Skeletal muscle tissue (tissue), 4 donors: ENCODE measurements around the gene PADI6. TPM values are rescaled to one million over a fixed set of nuclear protein-coding genes. Genes with fewer than 3 reads are reported as not detected.

ENCODE experiments used
- H3K27ac ChIP-seq: one replicate; pipeline ENCODE4 v1.7.0; 2013; ENCODE audit warnings: mild to moderate bottlenecking, low read depth, low read length, inconsistent platforms
- H3K27me3 ChIP-seq, 3 donors: one replicate each; pipeline ENCODE4 v1.7.0; 2013; ENCODE audit warnings: low read length in 3 of 3; ENCODE audit not compliant: control insufficient read depth in 3 of 3, insufficient read depth in 3 of 3
- H3K36me3 ChIP-seq, 3 donors: one replicate each; pipeline ENCODE4 v1.7.0; 2013; ENCODE audit warnings: low read length in 3 of 3; ENCODE audit not compliant: control insufficient read depth in 3 of 3, insufficient read depth in 3 of 3
- H3K4me1 ChIP-seq, 3 donors: one replicate each; pipeline ENCODE4 v1.7.0; 2013; ENCODE audit warnings: low read length in 3 of 3, mild to moderate bottlenecking in 3 of 3; ENCODE audit not compliant: control insufficient read depth in 3 of 3, insufficient read depth in 3 of 3
- H3K4me3 ChIP-seq, 3 donors: one replicate each; pipeline ENCODE4 v1.7.0; 2013; ENCODE audit warnings: low read length in 3 of 3
- H3K9ac ChIP-seq, 3 donors: one replicate each; pipeline ENCODE4 v1.7.0; 2013; ENCODE audit warnings: low read length in 3 of 3, mild to moderate bottlenecking in 3 of 3, moderate library complexity in 2 of 3, low read depth in 1 of 3
- H3K9me3 ChIP-seq, 3 donors: one replicate each; pipeline ENCODE4 v1.7.0; 2013; ENCODE audit warnings: low read length in 3 of 3; ENCODE audit not compliant: control insufficient read depth in 3 of 3
- total RNA-seq: library from RNA; depleted of rRNA; stranded (reverse); fragments of >200 nt; gene quantifications from one replicate; pipeline ENCODE4 v1.2.3, GENCODE V29; 2014
- donor health status: Osteomylitis.

PADI6 gene
- total RNA-seq = not detected

DNA sequence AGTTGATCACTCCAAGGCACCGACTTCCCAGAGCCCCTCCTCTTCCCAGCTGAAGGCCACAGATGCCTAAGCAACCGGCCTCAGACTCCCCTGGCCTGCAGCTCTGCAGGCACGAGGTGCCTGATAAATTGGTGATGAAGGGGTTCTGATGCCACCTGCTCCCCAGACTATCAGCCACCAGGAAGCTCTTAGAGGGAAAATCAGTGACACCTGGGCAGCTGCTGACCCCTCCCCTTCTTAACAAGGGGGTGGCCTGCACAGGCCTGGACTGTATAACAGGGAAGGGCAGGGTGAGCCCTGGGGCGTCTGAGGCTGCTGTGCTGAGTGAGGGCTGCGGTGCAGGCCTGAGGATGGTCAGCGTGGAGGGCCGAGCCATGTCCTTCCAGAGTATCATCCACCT is at the start of gene PADI6:
TSS of gene PADI6 (plus strand) at position 301 of the 400 bp plus-strand sequence. CDS start at position 351, 50 bp downstream.
- no peak within 1 kb of the TSS for H3K4me3 ChIP-seq
- H3K36me3 ChIP-seq = no peaks in the 10 kb centered on the region
- no peak within 1 kb of the TSS for H3K9ac ChIP-seq
- H3K27ac ChIP-seq = no peak within 1 kb of the TSS
- no peaks in the 10 kb centered on the region for H3K9me3 ChIP-seq
- H3K4me1 ChIP-seq = no peaks in the 10 kb centered on the region
- H3K27me3 ChIP-seq = peaks cover 5 to 36% (median 31%) of the 10 kb centered on the region in 3 donors

DNA sequence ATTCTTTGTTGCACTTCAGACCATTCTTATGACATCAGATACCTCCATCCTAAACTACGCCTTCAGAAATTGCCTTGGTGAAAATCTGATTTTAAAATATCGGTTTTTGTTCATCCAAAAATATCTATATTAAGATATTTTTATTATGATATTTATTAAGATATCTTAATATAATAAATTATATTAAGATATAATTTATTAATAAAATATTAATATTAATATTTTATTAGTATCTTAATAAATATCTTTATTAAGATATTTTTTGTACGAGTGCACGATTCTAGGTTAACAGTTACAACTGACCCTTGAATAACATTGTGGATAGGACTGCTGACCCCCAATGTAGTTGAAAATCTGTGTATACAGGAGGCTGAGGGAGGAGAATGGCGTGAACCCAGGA is 43.1 kb upstream of the PADI6 start:
- Histone ChIP-seq H3K9ac (no peak overlapping the region), H3K27ac (no peak overlapping the region), H3K9me3 (peaks cover 0 to 5% (median 0%) of the 10 kb centered on the region in 3 donors), H3K27me3 (peaks cover 16 to 25% (median 19%) of the 10 kb centered on the region in 3 donors), H3K4me3 (no peak overlapping the region), H3K4me1 (no peaks in the 10 kb centered on the region), H3K36me3 (no peaks in the 10 kb centered on the region)

DNA sequence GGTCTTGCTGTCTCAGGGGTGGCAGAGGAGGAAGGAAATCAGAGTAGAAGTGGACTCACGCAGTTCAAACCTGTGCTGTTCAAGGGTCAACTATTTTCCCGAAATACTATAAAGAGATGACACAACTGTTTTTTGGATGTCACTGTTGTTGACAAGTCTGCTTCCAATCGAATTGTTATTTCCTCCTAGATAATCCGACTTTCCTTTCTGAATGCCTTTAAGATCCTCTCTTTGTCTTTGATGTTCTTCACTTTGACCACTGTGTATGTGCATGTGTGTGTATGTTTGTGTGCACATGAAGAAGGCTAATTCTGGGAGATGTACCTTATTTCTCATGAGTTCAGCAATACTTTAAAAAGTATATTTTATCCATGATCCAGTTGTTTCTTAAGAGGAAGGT is 42.4 kb upstream of the PADI6 start:
- H3K9ac ChIP-seq = no peak overlapping the region
- H3K36me3 ChIP-seq = no peaks in the 10 kb centered on the region
- H3K4me1 ChIP-seq = no peaks in the 10 kb centered on the region
- peaks cover 0 to 5% (median 0%) of the 10 kb centered on the region in 3 donors for H3K9me3 ChIP-seq
- H3K27ac ChIP-seq = no peak overlapping the region
- peaks cover 16 to 25% (median 19%) of the 10 kb centered on the region in 3 donors for H3K27me3 ChIP-seq
- no peak overlapping the region for H3K4me3 ChIP-seq

DNA sequence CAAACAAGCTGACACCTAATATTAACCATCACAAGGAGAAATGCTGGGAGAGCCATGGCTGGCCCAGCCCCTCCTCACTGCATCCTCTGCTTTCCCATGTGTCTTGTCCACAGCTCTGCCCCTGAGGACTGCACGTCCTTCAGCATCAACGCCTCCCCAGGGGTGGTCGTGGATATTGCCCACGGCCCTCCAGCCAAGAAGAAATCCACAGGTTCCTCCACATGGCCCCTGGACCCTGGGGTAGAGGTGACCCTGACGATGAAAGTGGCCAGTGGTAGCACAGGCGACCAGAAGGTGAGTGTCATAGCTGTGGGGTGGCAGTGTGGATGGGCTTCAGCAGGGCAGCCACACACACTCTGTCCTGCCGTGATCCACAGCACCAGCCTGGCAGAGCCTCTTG is 41.1 kb upstream of the PADI6 start:
- no peaks in the 10 kb centered on the region for H3K36me3 ChIP-seq
- no peak overlapping the region for H3K4me3 ChIP-seq
- peaks cover 0 to 5% (median 0%) of the 10 kb centered on the region in 3 donors for H3K9me3 ChIP-seq
- H3K9ac ChIP-seq = peak overlapping the region in 1 of 3 donors; percentile 32
- no peaks in the 10 kb centered on the region for H3K4me1 ChIP-seq
- H3K27me3 ChIP-seq = peaks cover 16 to 29% (median 24%) of the 10 kb centered on the region in 3 donors
- H3K27ac ChIP-seq = no peak overlapping the region

DNA sequence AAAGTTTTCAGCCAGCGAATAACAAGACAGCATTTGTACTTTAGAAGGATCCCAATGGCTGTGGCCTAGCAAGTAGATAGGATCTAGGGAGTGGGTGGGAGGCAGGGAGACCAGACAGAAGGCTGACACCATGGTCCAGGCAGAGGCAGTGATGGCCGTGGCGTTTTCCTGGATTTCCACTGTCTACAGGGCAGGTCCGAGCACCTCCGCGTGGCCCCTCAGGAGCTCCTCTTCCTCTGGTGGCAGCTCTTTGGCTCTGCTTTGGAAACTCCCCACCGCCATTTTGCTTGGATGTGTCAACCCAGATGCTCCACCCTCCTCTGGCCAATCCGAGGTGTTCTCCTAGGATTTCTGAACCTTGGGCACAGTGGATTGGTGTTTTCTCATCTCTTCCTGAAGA is 38.9 kb upstream of the PADI6 start:
- peaks cover 15 to 30% (median 28%) of the 10 kb centered on the region in 3 donors for H3K27me3 ChIP-seq
- no peaks in the 10 kb centered on the region for H3K4me1 ChIP-seq
- H3K4me3 ChIP-seq = no peak overlapping the region
- H3K9me3 ChIP-seq = peaks cover 0 to 5% (median 0%) of the 10 kb centered on the region in 3 donors
- no peak overlapping the region for H3K27ac ChIP-seq
- no peaks in the 10 kb centered on the region for H3K36me3 ChIP-seq
- no peak overlapping the region for H3K9ac ChIP-seq

DNA sequence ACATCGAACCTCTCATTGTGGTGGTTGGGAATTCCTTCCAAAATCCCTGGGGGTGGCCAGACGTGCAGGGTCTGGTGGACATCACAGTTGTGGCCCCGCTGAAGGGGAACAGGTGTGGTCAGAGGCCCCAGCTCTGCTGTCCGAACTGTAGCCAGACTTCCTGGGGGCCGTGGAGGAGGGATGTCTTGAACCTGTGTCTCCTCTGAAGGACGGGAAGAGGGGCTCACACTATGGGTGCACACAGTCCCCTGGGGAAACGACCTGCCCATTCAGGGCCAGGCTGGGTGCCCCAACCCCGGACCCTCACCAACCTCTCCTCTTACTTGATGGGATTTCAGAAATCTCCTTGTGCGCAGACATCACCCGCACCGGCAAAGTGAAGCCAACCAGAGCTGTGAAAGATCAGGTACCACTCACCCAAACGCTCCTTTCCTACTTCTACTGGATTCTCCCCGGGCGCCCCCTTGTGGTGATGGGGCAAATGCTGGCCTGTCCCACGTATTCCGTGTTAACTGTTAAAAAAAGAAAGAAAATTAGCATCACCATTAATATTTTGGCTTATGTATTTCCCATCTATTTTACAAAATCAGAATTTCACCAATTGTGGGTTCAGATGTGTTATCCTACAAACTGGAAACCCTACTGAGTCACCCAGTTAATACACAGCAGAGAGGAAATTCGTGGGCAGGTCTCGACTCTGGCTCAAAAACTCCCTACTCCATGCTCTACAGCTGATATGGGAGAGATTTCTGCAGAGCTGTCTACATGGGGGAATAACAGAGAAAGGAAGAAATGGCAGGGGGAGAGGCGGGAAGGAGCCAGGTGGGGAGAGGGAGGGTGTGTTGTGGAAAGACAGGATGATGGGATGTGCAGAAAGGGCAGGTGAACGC is 35.9 kb upstream of the PADI6 start:
- no peaks in the 10 kb centered on the region for H3K36me3 ChIP-seq
- no peak overlapping the region for H3K4me3 ChIP-seq
- no peak overlapping the region for H3K9ac ChIP-seq
- no peaks in the 10 kb centered on the region for H3K4me1 ChIP-seq
- no peak overlapping the region for H3K27ac ChIP-seq
- no peaks in the 10 kb centered on the region for H3K9me3 ChIP-seq
- H3K27me3 ChIP-seq = peaks cover 16 to 32% (median 32%) of the 10 kb centered on the region in 3 donors

DNA sequence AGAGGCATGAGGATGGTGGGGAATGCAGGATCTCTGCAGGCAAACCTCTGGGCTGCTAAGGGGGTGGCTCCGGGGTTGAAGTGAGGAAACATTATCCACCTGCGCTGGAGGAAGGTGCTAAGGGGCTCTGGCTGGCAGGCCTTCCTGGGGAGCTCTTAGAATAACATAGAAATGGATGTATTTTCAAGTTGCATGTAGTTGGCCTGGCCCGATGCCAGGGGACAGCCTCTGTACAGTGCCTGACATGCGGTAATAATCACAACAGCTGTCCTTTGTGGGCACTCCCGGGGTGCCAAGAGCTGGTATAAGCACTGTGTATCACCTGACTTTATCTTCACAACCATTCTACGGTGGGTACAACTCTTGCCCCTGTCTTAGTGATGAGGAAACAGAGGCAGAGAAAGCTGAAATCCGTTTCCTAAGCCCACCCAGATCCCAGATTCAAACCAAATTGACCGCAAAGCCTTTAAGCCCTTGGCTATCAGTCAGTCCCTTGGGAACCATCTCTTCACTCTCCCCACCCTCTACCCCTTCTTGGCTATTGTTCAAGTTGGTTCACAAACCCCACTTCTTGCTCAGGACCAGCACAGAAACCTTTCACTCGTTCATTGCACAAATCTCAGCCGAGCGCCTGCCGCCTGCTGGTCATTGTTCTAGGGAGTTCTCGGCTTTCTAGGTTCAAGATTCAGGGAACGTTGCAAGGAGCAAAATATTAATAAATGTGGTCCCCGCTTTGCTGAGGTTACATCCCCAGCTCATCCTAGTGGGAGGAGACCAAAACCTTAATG is 33.1 kb upstream of the PADI6 start:
- Histone ChIP-seq H3K27ac (no peak overlapping the region), H3K27me3 (peaks cover 6 to 39% (median 29%) of the 10 kb centered on the region in 3 donors)

DNA sequence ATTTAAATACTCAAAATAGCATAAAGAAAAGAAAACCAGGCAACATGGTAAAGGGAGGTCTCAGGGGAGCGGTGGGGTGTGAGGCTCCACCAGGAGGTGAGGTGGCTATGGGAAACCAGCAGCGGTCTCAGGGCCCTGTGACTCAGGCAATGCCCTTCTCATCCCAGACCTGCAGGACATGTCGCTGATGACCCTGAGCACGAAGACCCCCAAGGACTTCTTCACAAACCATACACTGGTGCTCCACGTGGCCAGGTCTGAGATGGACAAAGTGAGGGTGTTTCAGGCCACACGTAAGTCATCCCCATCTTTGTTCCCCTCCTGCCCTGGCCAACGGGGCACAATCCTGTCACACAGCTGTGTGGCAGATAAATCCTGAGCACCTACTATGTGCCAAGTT is 32.5 kb upstream of the PADI6 start:
- Histone ChIP-seq H3K4me1 (no peaks in the 10 kb centered on the region), H3K9me3 (no peaks in the 10 kb centered on the region), H3K9ac (no peak overlapping the region), H3K27me3 (peaks cover 6 to 39% (median 29%) of the 10 kb centered on the region in 3 donors), H3K27ac (no peak overlapping the region), H3K36me3 (no peaks in the 10 kb centered on the region), H3K4me3 (no peak overlapping the region)

More for the DNA sequence above, 33.1 kb upstream of the PADI6 start:
- no peaks in the 10 kb centered on the region for H3K36me3 ChIP-seq
- H3K4me1 ChIP-seq = no peaks in the 10 kb centered on the region
- no peak overlapping the region for H3K9ac ChIP-seq
- H3K9me3 ChIP-seq = no peaks in the 10 kb centered on the region
- H3K4me3 ChIP-seq = no peak overlapping the region

DNA sequence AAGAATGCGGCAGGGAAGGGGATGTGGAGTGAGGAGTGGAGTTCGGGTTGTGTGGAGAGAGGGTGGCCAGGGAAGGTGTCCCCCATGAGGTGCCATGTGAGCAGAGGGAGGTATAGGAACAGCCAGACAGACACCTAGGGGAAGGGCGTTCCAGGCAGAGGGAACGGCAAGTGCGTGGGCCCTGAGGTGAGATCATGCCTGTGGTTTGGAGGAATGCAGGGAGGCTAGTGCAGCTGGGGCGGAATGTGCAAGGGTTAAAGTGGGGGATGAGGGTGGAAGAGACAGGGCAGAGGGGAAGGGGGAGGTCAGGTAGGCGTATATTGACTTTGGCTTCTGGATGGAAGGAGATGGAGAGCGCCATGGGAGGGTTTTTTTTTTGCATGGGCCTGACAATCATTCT is 31.6 kb upstream of the PADI6 start:
- no peak overlapping the region for H3K4me3 ChIP-seq
- no peaks in the 10 kb centered on the region for H3K36me3 ChIP-seq
- H3K9me3 ChIP-seq = no peaks in the 10 kb centered on the region
- no peaks in the 10 kb centered on the region for H3K4me1 ChIP-seq
- H3K27ac ChIP-seq = no peak overlapping the region
- peaks cover 6 to 36% (median 29%) of the 10 kb centered on the region in 3 donors for H3K27me3 ChIP-seq
- no peak overlapping the region for H3K9ac ChIP-seq

DNA sequence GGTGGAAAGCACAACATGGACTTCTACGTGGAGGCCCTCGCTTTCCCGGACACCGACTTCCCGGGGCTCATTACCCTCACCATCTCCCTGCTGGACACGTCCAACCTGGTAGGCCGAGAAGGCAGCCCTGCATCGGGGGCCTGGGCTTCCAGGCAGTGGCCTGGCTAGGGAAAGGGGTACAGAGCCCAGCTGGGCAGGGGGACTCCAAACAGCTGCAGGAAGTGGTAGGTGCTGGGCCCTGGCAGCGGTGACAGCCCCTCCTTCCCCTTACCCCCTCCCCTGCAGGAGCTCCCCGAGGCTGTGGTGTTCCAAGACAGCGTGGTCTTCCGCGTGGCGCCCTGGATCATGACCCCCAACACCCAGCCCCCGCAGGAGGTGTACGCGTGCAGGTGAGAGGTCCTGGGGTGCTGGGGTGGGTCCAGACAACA is 30.0 kb upstream of the PADI6 start:
- H3K27me3 ChIP-seq = peaks cover 15 to 38% (median 32%) of the 10 kb centered on the region in 3 donors
- no peaks in the 10 kb centered on the region for H3K4me1 ChIP-seq
- H3K9ac ChIP-seq = no peak overlapping the region
- H3K36me3 ChIP-seq = no peaks in the 10 kb centered on the region
- H3K27ac ChIP-seq = no peak overlapping the region
- H3K9me3 ChIP-seq = no peaks in the 10 kb centered on the region
- no peak overlapping the region for H3K4me3 ChIP-seq
